ENCODE results near the gene XPO5. TPM values are rescaled to one million over a fixed set of nuclear protein-coding genes. Genes with fewer than 3 reads are reported as not detected.

Gene XPO5
- total RNA-seq, 1 experiment from 2014 or later, result 114 TPM

- H2AK5ac ChIP-seq (ENCODE audit: insufficient read length, low read length), result no peak within 1 kb of the TSS
- Mint-ChIP-seq H3K4me1 (peaks cover 15 to 19% of the 10 kb centered on the region in 2 experiments), H3K36me3 (ENCODE audit: insufficient read depth in 1 of 3, low read depth in 3 of 3) (peaks cover 39 to 43% (median 42%) of the 10 kb centered on the region in 3 experiments), H3K27ac (peak within 1 kb of the TSS in 2 of 3 experiments; percentile 65 to 84; a peak in 2 of 7 replicates), H3K4me3 (no peak within 1 kb of the TSS), H3K9me3 (no peaks in the 10 kb centered on the region), H3K27me3 (ENCODE audit: low read depth) (no peaks in the 10 kb centered on the region)
- no peaks in the 10 kb centered on the region for H3K9me3 ChIP-seq (ENCODE audit: control insufficient read depth, low read depth, low read length)
- H2BK5ac ChIP-seq (ENCODE audit: insufficient read length, low read length), result peak within 1 kb of the TSS; percentile 11
- no peak within 1 kb of the TSS for H3K23ac ChIP-seq (ENCODE audit: insufficient read length, low read depth, low read length)
- H3K18ac ChIP-seq (ENCODE audit: insufficient read length, low read depth, low read length), result peak within 1 kb of the TSS; percentile 78
- peaks cover 9% of the 10 kb centered on the region for H3K23me2 ChIP-seq (ENCODE audit: insufficient read length, low read depth, low read length, poor library complexity, severe bottlenecking)
- peak within 1 kb of the TSS; percentile 20 for H4K8ac ChIP-seq (replicated peaks; ENCODE audit: insufficient read length, low read depth, low read length)
- no peaks in the 10 kb centered on the region for H4K20me1 ChIP-seq (ENCODE audit: control insufficient read depth, insufficient read depth, insufficient read length)
- peak within 1 kb of the TSS; percentile 94 for H3K14ac ChIP-seq (ENCODE audit: insufficient read depth, low read length)
- no peak within 1 kb of the TSS for H3K27ac ChIP-seq (ENCODE audit: insufficient read length, low read depth, low read length)
- H3K4me2 ChIP-seq (ENCODE audit: insufficient read depth, insufficient read length, low read length), result peak within 1 kb of the TSS; percentile 98
- no peak within 1 kb of the TSS for H2BK20ac ChIP-seq (ENCODE audit: low read depth, low read length, poor library complexity, severe bottlenecking)
- peak within 1 kb of the TSS; percentile 9 for H3K56ac ChIP-seq (ENCODE audit: insufficient read length, low read depth, low read length)
- peaks cover 17% of the 10 kb centered on the region; the same call in 1 of the 2 replicates for H3K79me2 ChIP-seq (ENCODE audit: insufficient read depth, low read length)
- H2BK120ac ChIP-seq (ENCODE audit: low read depth, low read length, poor library complexity, severe bottlenecking), result no peak within 1 kb of the TSS
- no peak within 1 kb of the TSS for H2BK12ac ChIP-seq (ENCODE audit: insufficient read length, low read depth, low read length)
- H2AFZ ChIP-seq (ENCODE audit: low read length), result no peak within 1 kb of the TSS
- H4K5ac ChIP-seq (ENCODE audit: insufficient read length, low read depth, low read length), result no peak within 1 kb of the TSS
- H3K4ac ChIP-seq (ENCODE audit: low read depth, low read length), result no peak within 1 kb of the TSS
- no peak within 1 kb of the TSS for H2BK15ac ChIP-seq (ENCODE audit: low read depth, low read length)
- no peak within 1 kb of the TSS for H4K91ac ChIP-seq (ENCODE audit: insufficient read length, low read depth, low read length)
- WGBS (ENCODE audit: extremely low coverage, insufficient read length, low lambda C conversion rate), result no CpG with 5 or more reads among the region's 57 CpGs
- no peaks in the 10 kb centered on the region for H3K27me3 ChIP-seq (ENCODE audit: insufficient read depth, low read length)
- H3K79me1 ChIP-seq (ENCODE audit: insufficient read depth, low read depth, low read length, poor library complexity, severe bottlenecking), result peaks cover 13% of the 10 kb centered on the region
- H3T11ph ChIP-seq (ENCODE audit: low read length), result no peak within 1 kb of the TSS
- peak; percentile 97 for DNase-seq
- TF ChIP-seq CTCF (conservative IDR thresholded peaks at IDR 0.05), result no peak
- H3K4me1 ChIP-seq (ENCODE audit: insufficient read depth, low read length), result no peaks in the 10 kb centered on the region
- H3K9ac ChIP-seq (ENCODE audit: extremely low read depth, insufficient read length, low read length), result peak within 1 kb of the TSS; percentile 99
Measured at GRCh38 chr6:43516697-43517504, 58.9 kb downstream of the XPO5 start, which contains the start of the genes POLR1C and YIPF3. Gene POLR1C (plus strand): TSS chr6:43517089. CDS start chr6:43517110, 21 bp downstream. Gene YIPF3 (minus strand): TSS chr6:43516926. CDS start chr6:43516807, 119 bp downstream.
